Gastrocnemius medialis (tissue), 4 donors: Measurements from ENCODE around the gene TM7SF3. TPM values are rescaled to one million over a fixed set of nuclear protein-coding genes. Genes with fewer than 3 reads are reported as not detected.

Source experiments
- ATAC-seq, 2 donors: fragments of 150-250 bp; one replicate each; pipeline ENCODE4 v1.9.1; 2016
- DNase-seq, 2 donors: peaks; one replicate each; pipeline ENCODE4 v3.0.0-alpha.2; 2019
- H3K27ac ChIP-seq, 4 donors: fragments of 200-600 bp; sonication (generic); 1 replicate in 1 of 4; 2 replicates in 3 of 4; pipeline ENCODE4 v1.5.1; 2016 to 2018; ENCODE audit warnings: mild to moderate bottlenecking in 2 of 4, moderate library complexity in 1 of 4
- H3K27me3 ChIP-seq, 3 donors: fragments of 200-600 bp; sonication (generic) in 2 of 3; 1 replicate in 1 of 3; 2 replicates in 2 of 3; pipeline versions ENCODE4 v1.5.1 to v1.6.0; 2016 to 2019; ENCODE audit warnings: mild to moderate bottlenecking in 1 of 3, moderate library complexity in 1 of 3
- H3K36me3 ChIP-seq, 2 donors: fragments of 200-600 bp; sonication (generic) in 1 of 2; one replicate each; pipeline ENCODE4 v1.5.1; 2017 to 2018
- H3K4me1 ChIP-seq, 2 donors: fragments of 200-600 bp; sonication (generic) in 1 of 2; one replicate each; pipeline ENCODE4 v1.5.1; 2016 to 2017; ENCODE audit warnings: mild to moderate bottlenecking in 2 of 2
- H3K4me3 ChIP-seq, 4 donors: fragments of 200-600 bp; sonication (generic) in 3 of 4; 1 replicate in 1 of 4; 2 replicates in 3 of 4; pipeline ENCODE4 v1.5.1; 2016 to 2019; ENCODE audit warnings: mild to moderate bottlenecking in 2 of 4
- H3K9me3 ChIP-seq, 3 donors: fragments of 200-600 bp; sonication (generic) in 2 of 3; 1 replicate in 1 of 3; 2 replicates in 2 of 3; pipeline ENCODE4 v1.5.1; 2016 to 2019
- CTCF ChIP-seq, 5 experiments: fragments of 450-650 bp in 3 of 5; fragments of 200-600 bp in 2 of 5; sonication (generic) in 2 of 5; IDR thresholded peaks in 4 of 5; conservative IDR thresholded peaks in 1 of 5; 1 replicate in 4 of 5; 2 replicates in 1 of 5; pipeline ENCODE4 v1.5.1; 2016 to 2019; ENCODE audit warnings: antibody characterized with exemption in 5 of 5, mild to moderate bottlenecking in 3 of 5, moderate library complexity in 3 of 5
- POLR2A ChIP-seq, 2 donors: fragments of 450-650 bp; IDR thresholded peaks; one replicate each; pipeline ENCODE4 v1.6.1; 2017; ENCODE audit warnings: antibody characterized with exemption in 2 of 2, mild to moderate bottlenecking in 2 of 2, moderate library complexity in 2 of 2
- in situ Hi-C, 4 donors: fragments of 200-750 bp; cut with MboI; loops; one replicate each; pipeline versions ENCODE4 v1.15.0 to v1.8.0; 2017; ENCODE audit warnings: low sequenced_read_pairs in 4 of 4
- intact Hi-C: fragments of 100-400 bp; cut with DNase I; formaldehyde crosslinking; loops from one replicate; pipeline ENCODE4 v1.15.1; 2023; ENCODE audit warnings: low total_unique reads
- total RNA-seq, 4 donors: library from RNA; depleted of rRNA; stranded (reverse); fragments of >200 nt; gene quantifications; one replicate each; pipeline versions ENCODE4 v1.1.0 to v1.2.3, GENCODE V29; 2016

The TM7SF3 gene
- total RNA-seq, 4 donors from 2014 or later, result 8.6 to 19.8 (median 14.3) TPM

DNA sequence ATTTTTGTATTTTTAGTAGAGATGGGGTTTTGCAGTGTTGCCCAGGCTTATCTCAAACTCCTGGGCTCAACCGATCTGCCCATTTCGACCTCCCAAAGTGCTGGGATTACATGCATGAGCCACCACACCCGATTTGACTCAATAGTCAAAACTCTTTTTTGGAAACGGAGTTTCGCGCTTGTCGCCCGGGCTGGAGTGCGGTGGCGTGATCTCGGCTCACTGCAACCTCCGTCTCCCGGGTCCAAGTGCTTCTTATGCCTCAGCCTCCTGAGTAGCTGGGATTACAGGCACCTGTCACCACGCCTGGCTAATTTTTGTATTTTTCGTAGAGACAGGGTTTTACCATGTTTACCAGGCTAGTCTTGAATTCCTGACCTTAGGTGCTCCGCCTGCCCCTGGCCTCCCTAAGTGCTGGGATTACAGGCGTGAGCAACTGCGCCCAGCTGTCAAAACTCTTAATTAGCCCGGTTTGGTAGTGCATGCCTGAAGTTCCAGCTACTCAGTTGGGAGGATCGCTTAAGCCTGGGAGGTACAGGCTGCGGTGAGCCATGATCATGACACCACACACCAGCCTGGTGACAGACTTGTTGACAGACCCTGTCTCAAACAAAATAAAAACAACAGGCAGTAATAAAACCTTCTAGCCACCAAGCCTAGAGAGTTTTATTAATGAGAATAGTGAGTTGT lies 20.6 kb upstream of the TM7SF3 start:
- intact Hi-C loops (no loop called here), in situ Hi-C loops (loop anchor here in 1 of 4 donors (25.0 kb wide), 1 partner anchor 278 kb away; no protein-coding TSS in a partner anchor)
- Histone ChIP-seq H3K4me3 (no peak overlapping the region), H3K4me1 (no peaks in the 10 kb centered on the region), H3K27me3 (no peaks in the 10 kb centered on the region), H3K27ac (no peak overlapping the region), H3K36me3 (peaks cover 2 to 53% of the 10 kb centered on the region in 2 donors), H3K9me3 (no peaks in the 10 kb centered on the region)
- DNase-seq, result no peak
- peak in 1 of 2 donors; percentile 41 for ATAC-seq
- TF ChIP-seq POLR2A (IDR thresholded peaks at IDR 0.05) (no peak), CTCF (IDR thresholded peaks at IDR 0.05 in 4 of 5, conservative IDR thresholded peaks at IDR 0.05 in 1 of 5) (no peak)

GRCh38 chr12:27032679-27033078 lies 18.5 kb upstream of the TM7SF3 start:
- intact Hi-C loops, result no loop called here
- DNase-seq (no peak), ATAC-seq (no peak)
- H3K9me3 ChIP-seq, result no peaks in the 10 kb centered on the region
- H3K27me3 ChIP-seq, result no peaks in the 10 kb centered on the region
- H3K4me1 ChIP-seq, result no peaks in the 10 kb centered on the region
- peaks cover 2 to 64% of the 10 kb centered on the region in 2 donors for H3K36me3 ChIP-seq
- no peak overlapping the region for H3K4me3 ChIP-seq
- in situ Hi-C loops, result loop anchor here in 1 of 4 donors (25.0 kb wide), 1 partner anchor 280 kb away; no protein-coding TSS in a partner anchor
- no peak overlapping the region for H3K27ac ChIP-seq
- TF ChIP-seq CTCF (IDR thresholded peaks at IDR 0.05 in 4 of 5, conservative IDR thresholded peaks at IDR 0.05 in 1 of 5), result no peak
- TF ChIP-seq POLR2A (IDR thresholded peaks at IDR 0.05), result no peak

DNA sequence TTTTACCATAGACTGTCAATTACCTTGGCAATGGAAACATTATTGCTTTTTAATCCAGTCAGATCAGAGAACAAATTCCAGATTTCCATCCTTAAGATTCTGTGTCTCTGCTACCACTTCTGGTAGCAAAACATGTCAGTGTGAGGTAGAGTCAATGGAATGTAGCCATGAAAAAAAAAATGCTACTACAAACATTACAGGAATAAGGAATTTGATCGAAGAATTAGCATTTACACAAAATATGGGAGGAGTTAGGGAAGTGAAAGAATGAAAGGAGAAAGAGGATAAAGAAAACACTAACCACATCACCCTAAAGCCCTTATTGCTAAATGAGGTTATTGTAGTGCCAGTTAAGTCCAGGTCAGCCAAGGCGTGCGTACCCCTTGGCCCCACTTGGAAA lies 17.3 kb upstream of the TM7SF3 start:
- in situ Hi-C loops (loop anchor here in 1 of 4 donors (25.0 kb wide), 1 partner anchor 281 kb away; no protein-coding TSS in a partner anchor), intact Hi-C loops (no loop called here)
- no peak for DNase-seq
- Histone ChIP-seq H3K27ac (no peak overlapping the region), H3K4me1 (no peaks in the 10 kb centered on the region), H3K27me3 (no peaks in the 10 kb centered on the region), H3K4me3 (no peak overlapping the region), H3K36me3 (peaks cover 2 to 68% of the 10 kb centered on the region in 2 donors), H3K9me3 (no peaks in the 10 kb centered on the region)
- ATAC-seq, result no peak
- no peak for TF ChIP-seq CTCF (IDR thresholded peaks at IDR 0.05 in 4 of 5, conservative IDR thresholded peaks at IDR 0.05 in 1 of 5)
- no peak for TF ChIP-seq POLR2A (IDR thresholded peaks at IDR 0.05)

DNA sequence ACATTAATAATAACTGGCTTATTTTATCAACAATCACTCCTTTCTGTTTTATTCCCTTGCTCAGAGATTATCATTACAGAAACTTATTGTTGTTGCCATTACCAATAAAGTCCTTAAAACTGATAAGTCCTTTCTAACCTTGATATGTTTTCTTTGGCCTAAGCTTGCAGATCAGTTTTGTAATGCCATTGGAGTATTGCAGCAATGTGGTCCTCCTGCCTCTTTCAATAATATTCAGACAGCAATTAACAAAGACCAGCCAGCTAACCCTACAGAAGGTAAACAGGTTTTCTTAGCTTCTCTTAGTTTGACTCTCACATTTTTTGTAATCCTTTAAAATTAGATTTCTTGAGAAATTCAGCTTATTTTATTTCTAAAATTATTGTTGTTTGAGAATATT lies 12.1 kb upstream of the TM7SF3 start:
- intact Hi-C loops, result loop anchor here (10.0 kb wide), 2 partner anchors 689 to 1831 kb away; partner anchors contain the start of genes DNAI7, ETFRF1 and MRPS35
- in situ Hi-C loops, result loop anchor here in 2 of 4 donors (10.0 to 25.0 kb wide), 3 partner anchors 91 to 289 kb away; partner anchors contain the start of genes FGFR1OP2 (in 1 of the 2) and INTS13 (in 1 of the 2)

More for the DNA sequence above, 12.1 kb upstream of the TM7SF3 start:
- ATAC-seq (no peak), DNase-seq (no peak)
- H3K9me3 ChIP-seq, result no peaks in the 10 kb centered on the region
- no peak overlapping the region for H3K27ac ChIP-seq
- peaks cover 18 to 23% of the 10 kb centered on the region in 2 donors for H3K4me1 ChIP-seq
- H3K36me3 ChIP-seq, result peaks cover 0 to 42% of the 10 kb centered on the region in 2 donors
- H3K27me3 ChIP-seq, result no peaks in the 10 kb centered on the region
- no peak overlapping the region for H3K4me3 ChIP-seq
- TF ChIP-seq CTCF (IDR thresholded peaks at IDR 0.05 in 4 of 5, conservative IDR thresholded peaks at IDR 0.05 in 1 of 5) (no peak), POLR2A (IDR thresholded peaks at IDR 0.05) (no peak)
